MG63 (cell line): ENCODE data around the gene RNF17. TPM values are rescaled to one million over a fixed set of nuclear protein-coding genes. Genes with fewer than 3 reads are reported as not detected.

ENCODE experiments used
- DNase-seq: peaks from one replicate; pipeline ENCODE4 v3.0.0-alpha.2; 2020
- H3K27me3 ChIP-seq: fragments of 250-450 bp; sonication (Bioruptor Pico); 2 replicates; pipeline ENCODE4 v1.5.1; 2020; ENCODE audit warnings: mild to moderate bottlenecking, moderate library complexity
- H3K36me3 ChIP-seq: fragments of 250-450 bp; sonication (Bioruptor Pico); 2 replicates; pipeline ENCODE4 v1.5.1; 2020; ENCODE audit warnings: mild to moderate bottlenecking, moderate library complexity
- H3K4me3 ChIP-seq: fragments of 250-450 bp; sonication (Bioruptor Pico); 2 replicates; pipeline ENCODE4 v1.5.1; 2020; ENCODE audit warnings: mild to moderate bottlenecking, moderate library complexity
- H3K9me3 ChIP-seq: fragments of 250-450 bp; sonication (Bioruptor Pico); 2 replicates; pipeline ENCODE4 v1.5.1; 2020; ENCODE audit warnings: mild to moderate bottlenecking, moderate library complexity
- total RNA-seq: library from RNA; depleted of rRNA; stranded (reverse); fragments of >200 nt; shearing (Covaris generic); gene quantifications from 2 replicates; pipeline ENCODE4 v1.2.3, GENCODE V29; 2014; ENCODE audit warnings: low replicate concordance; rRNA removed

RNF17 gene
- total RNA-seq, 1 experiment from 2014 or later: not detected

DNA sequence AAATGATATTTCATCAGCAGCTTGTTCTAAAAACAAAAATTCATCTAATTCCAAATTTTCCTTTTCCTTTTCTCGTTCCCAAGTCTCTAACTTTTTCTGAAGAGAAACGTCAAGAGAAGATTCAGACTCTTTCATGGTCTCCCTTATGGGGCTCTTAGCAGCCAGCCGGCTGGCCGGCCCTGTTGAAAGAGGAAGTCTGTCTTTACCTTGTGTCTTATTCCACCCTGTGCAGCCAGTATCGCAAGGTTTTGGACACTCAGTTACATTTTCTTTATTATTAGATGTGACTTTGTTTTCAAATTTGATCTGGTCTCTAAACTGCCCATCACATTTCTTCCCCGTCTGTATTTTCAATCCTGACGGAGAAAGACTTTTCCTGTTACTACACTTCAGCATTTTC, 142.3 kb downstream of the RNF17 start:
- Histone ChIP-seq H3K4me3 (no peak overlapping the region), H3K36me3 (peaks cover 56% of the 10 kb centered on the region), H3K9me3 (no peaks in the 10 kb centered on the region), H3K27me3 (no peaks in the 10 kb centered on the region)
- DNase-seq: no peak

DNA sequence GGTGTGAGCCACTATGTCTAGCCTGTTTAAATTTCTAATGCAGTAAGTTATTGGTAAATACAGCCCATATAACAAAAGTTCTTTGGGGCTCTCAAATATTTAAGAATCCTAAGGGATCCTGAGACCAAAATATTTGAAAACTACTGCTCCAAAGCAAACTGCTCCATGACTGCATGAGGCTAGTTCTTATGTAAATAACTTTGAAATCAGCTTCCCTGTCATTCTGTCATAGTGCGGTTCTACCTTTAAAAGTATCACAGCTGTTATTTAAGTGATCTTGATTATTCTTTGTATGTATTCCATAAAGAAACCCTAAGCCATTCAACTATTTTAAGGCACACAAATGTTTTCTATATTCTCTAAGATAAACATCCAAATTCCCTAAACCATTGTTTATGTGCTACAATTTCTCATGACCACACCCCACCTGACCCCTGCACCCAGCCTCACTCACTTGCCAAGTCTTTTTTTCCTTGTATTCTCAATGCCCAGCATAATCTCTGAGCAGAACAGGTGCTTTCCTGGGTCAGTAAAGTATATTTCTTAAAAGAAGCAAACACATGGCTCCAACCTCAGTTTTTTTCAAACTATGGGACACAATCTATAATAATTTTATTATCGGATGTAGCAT, 146.6 kb downstream of the RNF17 start:
- DNase-seq: no peak

DNA sequence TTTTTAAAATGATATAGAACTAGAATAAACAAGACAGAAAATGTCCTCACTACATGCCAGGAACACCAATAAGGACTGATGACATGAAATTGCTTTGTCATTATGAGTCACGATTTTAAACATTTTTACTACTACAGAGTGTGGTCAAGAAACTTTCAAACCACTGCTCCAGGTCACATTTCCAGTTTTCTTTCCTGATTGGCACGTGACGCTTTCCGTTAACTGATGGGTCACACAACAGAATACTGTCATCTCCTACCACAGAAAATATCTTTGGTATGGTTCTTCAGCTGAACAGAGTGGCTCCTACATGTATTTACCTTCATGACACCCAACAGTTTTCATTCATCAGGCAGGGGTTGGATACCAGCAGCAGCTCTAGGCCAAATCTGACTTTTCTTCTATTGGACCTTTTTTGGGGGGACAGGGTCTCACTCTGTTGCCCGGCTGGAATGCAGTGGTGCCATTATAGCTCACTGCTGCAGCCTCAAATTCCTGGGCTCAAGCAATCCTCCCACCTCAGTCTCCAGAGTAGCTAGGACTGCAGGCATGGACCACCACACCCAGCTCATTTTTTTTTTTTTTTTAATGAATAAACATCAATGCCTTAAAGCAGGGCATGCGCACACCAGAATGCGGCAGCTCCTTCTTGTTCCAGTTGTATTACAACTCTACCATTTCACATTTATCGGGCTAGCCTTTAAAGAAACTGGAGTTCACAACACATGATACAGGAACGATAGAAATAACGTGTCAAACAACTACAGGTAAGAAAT, 147.4 kb downstream of the RNF17 start:
- DNase-seq: no peak
- no peak overlapping the region for H3K4me3 ChIP-seq
- peaks cover 49% of the 10 kb centered on the region for H3K36me3 ChIP-seq
- no peaks in the 10 kb centered on the region for H3K9me3 ChIP-seq
- H3K27me3 ChIP-seq: no peaks in the 10 kb centered on the region

More for the DNA sequence above, 146.6 kb downstream of the RNF17 start:
- no peaks in the 10 kb centered on the region for H3K27me3 ChIP-seq
- H3K36me3 ChIP-seq: peaks cover 56% of the 10 kb centered on the region
- H3K4me3 ChIP-seq: no peak overlapping the region
- H3K9me3 ChIP-seq: no peaks in the 10 kb centered on the region

DNA sequence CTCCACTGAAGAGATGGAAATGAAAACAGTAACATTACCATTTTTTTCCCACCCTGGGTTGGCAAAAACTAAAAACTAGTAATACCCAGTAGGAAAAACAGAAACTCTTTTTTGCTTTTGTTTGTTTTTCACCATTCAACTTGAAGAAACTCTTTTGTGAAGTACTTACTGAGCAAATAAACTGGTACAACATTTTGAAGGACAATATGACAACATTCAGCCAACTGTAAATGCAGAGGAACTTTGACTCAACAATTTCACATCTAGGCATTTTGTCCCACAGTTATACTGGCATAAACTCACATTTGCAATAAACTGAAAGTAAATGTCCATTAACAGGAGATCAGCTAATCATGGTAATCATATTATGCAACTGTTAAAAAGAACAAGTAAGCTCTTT, 152.5 kb downstream of the RNF17 start:
- Histone ChIP-seq H3K27me3 (no peaks in the 10 kb centered on the region), H3K4me3 (no peak overlapping the region), H3K36me3 (peaks cover 13% of the 10 kb centered on the region), H3K9me3 (no peaks in the 10 kb centered on the region)
- no peak for DNase-seq

DNA sequence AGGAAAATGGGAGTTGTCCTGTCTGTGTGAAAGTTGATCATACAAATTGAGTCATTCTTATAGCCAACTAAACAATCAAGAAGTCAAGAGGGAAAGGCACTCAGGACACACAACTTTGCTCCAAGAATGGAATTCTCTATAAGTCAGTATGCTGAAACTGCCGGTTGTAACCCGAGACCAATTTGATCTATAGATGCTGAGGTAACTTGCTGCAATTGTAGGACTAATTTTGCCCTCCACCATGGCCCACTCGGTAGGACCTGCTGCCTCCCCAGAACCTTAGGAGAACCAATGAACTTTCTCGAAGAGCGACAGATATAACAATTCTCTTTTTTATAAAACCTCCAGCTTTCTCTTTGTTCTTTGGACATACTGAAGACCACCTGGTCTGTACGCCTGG, 157.0 kb downstream of the RNF17 start:
- no peak for DNase-seq
- no peak overlapping the region for H3K4me3 ChIP-seq

DNA sequence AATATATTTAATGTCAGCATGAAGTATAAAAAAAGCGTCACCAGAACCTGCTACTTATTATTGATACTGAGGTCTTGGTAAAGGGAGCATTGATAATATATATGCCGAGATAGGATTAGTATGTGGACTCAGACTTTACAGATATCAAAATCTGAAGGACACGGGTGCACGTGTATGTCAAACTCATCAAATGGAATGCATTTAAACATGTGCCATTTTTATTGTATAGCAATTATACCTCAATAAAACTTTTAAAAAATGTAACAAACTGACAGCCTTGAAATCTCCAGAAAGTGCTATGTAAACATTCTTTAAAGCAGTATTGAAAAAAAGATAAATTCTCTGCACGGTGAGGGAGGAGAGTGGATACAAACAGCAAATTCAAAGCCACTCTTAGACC, 157.9 kb downstream of the RNF17 start:
- Histone ChIP-seq H3K36me3 (no peaks in the 10 kb centered on the region), H3K4me3 (peak overlapping the region; percentile 89), H3K9me3 (no peaks in the 10 kb centered on the region), H3K27me3 (no peaks in the 10 kb centered on the region)
- DNase-seq: no peak

More for the DNA sequence above, 157.0 kb downstream of the RNF17 start:
- H3K36me3 ChIP-seq: no peaks in the 10 kb centered on the region
- no peaks in the 10 kb centered on the region for H3K27me3 ChIP-seq
- no peaks in the 10 kb centered on the region for H3K9me3 ChIP-seq

DNA sequence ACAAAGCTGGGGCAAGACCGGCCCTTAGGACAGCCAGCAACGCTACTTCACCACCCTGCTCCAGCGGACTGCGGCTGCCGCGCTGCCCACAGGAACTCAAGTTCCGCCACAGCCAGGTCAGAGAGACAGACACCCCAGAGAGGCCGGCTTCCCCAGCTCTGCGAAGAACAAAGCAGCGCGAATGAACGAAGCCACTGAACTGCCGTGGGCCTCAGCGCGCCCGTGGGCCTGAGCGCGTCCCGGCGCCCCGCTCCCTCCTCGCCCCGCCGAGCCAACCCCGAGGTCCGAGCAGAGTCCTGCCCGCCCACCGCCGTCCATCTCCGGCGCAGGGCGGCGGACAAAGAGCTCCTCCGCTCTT, 158.4 kb downstream of the RNF17 start:
- Histone ChIP-seq H3K4me3 (peak overlapping the region; percentile 89), H3K27me3 (no peaks in the 10 kb centered on the region), H3K9me3 (no peaks in the 10 kb centered on the region), H3K36me3 (no peaks in the 10 kb centered on the region)
- DNase-seq: peak; percentile 39

DNA sequence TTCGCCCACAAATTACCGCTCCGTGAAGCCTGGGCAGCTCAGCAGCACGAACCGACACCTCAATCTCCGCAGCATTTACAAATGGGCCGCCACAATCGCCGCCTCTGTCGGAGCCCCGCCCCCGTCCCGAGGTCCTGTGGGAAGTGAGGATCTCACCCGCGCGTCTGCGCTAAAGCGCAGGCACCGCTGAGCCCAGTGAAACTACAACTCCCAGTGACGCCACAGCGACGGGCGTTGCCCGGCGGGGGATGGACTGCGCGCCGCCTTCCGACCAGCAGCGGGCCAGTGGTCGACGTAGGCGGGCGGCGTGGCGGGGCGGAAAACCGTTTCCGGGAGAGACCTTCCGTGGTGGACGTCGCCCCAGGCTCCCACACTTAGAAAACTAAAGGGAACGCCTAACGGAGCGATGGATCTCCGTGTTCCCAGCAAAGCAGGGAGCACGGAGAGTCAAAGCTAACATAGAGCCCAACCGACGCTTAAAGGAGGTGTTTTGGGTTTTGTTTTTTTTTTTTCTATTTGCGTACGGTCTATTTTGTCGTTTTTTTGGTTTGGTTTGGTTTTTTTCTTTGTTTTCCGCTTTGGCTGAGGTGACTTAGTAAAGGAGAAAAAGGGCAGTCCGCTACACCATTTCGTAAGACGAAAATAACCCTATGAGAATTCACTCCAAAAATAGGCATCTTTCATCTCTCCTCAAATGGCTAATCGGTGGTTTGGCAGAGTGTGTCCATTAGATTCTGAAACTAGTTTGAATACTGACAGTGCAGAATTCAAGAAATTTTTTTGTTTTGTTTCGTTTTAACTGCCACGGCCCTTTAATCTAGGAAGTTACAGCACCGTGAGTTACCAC, 159.0 kb downstream of the RNF17 start:
- no peaks in the 10 kb centered on the region for H3K36me3 ChIP-seq
- no peaks in the 10 kb centered on the region for H3K9me3 ChIP-seq
- DNase-seq: peak; percentile 98
- H3K27me3 ChIP-seq: no peaks in the 10 kb centered on the region
- peak overlapping the region; percentile 89 for H3K4me3 ChIP-seq

DNA sequence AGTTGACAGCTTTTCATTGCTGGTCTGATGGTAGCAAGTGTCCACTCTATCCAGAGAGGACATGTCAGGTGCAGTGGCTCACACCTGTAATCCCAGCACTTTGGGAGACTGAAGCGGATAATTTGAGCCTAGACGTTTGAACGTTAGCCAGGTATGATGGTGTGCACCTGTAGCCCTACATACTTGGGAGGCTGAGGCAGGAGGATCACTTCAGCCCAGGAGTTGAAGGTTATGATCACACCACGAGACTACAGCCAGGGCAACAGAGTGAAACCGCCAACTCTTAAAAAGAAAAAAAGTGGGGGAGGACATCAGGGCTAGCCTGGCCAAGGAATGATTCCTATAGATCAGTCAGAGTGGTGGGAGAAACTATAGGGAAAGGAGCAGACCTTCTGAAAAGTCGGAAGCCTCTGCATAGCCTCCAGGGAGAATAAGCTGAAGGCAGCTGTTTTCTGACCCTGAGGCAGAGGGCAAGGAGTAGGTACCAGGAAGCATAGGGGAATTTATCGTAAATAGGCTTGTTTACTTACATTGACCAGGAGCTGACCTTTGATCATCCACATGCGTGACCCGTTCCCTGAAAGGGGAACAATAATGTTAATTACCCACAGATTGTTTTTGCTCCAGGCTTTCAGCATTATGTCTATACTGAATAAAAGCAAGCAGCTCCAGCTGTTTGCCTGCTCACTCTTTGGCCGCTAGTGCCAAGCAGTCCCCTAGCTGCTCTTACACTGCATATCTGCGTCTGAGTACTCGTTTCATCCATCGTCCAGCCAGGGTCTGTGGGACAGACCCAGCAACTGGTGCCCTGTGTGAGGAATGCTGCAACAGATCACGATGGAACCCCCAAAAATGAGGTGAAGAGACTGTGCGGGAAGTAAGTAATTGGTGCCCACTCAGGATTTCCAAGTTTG, 161.6 kb downstream of the RNF17 start:
- H3K4me3 ChIP-seq: no peak overlapping the region
- H3K36me3 ChIP-seq: no peaks in the 10 kb centered on the region
- no peaks in the 10 kb centered on the region for H3K27me3 ChIP-seq
- no peak for DNase-seq
- H3K9me3 ChIP-seq: no peaks in the 10 kb centered on the region

DNA sequence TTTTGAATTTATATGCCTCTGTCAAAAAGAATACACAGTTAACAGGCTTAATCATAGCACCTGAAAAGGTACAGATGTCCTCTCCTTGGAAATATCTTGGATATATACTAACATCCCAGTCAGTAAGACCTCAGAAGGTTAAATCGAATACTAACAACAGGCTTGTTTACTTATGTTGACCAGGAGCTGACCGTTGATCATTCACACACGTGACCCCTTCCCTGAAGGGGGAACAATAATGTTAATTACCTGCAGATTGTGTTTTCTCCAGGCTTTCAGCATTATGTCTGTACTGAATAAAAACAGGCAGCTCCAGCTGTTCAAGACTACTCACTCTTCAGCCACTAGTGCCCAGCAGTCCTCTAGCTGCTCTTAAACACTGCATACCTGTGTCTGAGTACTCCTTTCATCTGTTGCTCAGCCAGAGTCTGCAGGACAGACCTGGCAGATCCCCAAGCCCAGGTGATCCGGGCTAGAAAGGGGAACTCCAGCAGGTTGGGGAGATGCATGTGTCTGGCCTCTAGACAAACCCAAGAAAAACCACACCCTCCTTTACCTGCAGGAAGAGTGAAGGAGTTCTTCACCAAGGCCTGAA, 163.9 kb downstream of the RNF17 start:
- Histone ChIP-seq H3K9me3 (no peaks in the 10 kb centered on the region), H3K36me3 (no peaks in the 10 kb centered on the region), H3K4me3 (no peak overlapping the region), H3K27me3 (peaks cover 2% of the 10 kb centered on the region; the same call in 1 of the 2 replicates)
- no peak for DNase-seq

DNA sequence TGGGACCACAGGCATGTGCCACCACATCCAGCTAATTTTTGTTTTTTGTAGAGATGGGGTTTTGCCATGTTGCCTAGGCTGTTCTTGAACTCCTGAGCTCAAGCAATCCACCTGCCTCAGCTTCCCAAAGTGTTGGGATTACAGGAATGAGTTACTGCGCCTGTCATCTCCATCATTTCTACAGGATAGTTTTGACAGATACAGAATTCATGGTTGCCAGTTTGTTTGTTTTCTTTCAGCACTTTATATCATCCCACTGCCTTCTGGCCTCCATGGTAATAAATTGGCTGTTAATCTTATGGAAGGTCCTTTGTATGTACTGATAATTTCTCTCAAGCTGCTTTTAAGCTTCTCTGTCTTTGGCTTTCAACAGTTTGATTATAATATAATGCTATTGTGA, 165.2 kb downstream of the RNF17 start:
- no peak for DNase-seq
- H3K36me3 ChIP-seq: no peaks in the 10 kb centered on the region
- peaks cover 2% of the 10 kb centered on the region; the same call in 1 of the 2 replicates for H3K27me3 ChIP-seq
- H3K9me3 ChIP-seq: no peaks in the 10 kb centered on the region
- no peak overlapping the region for H3K4me3 ChIP-seq

Other genes starting within 250 kb of the RNF17 start
- gene ATP12A, start 83.8 kb upstream of the RNF17 start, total RNA-seq: not detected in 2 replicates